Measurements from ENCODE around the gene ILF3.

DNA sequence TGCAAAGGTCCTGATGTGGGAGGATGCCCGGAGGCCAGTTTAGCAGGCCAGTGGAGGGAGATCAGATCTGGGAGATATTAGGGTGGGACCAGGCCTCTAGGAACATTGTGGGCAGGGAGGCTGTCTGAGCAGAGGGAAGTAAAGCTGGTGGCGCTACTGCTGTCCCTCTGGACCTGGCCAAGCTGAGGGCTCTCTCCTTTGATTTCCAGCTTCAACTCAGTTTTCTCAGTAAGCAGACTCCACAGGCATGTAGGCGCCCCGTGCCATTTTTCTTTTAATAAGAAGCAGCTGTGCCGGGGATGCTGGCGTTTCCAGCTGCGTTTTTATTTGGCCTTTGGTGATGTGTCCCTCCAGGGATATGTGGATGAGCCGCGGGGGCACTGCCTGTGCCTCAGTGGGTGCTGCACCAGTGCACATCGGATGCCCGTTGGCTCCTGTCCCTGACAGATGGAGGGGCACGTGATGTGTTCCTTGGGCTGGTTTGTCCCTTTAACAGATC, 70.5 kb downstream of the ILF3 start:
- TF ChIP-seq POLR2AphosphoS5 (IDR thresholded peaks at IDR 0.05) (no peak), CTCF (IDR thresholded peaks at IDR 0.05) (no peak), POLR2A (IDR thresholded peaks at IDR 0.05) (no peak)
